NCI-H146 treated with DMSO at 0.1 percent for 48 hours (cell line): ENCODE results near the gene CPSF7.
"Not testable (repeated sequence)": the region's sequence is repeated elsewhere in the genome, so short reads cannot be mapped to it uniquely, and the experiment has no call there.

Experiments used
- DNase-seq: peaks from one replicate; lab custom pipeline; 2025; ENCODE audit not compliant: unreplicated experiment; lab: John Stamatoyannopoulos, UW

CPSF7 gene

GRCh38 chr11:61384271-61385242 lies 45.2 kb downstream of the CPSF7 start:
- DNase-seq: peak; percentile 79

GRCh38 chr11:61383859-61384258 lies 45.9 kb downstream of the CPSF7 start:
- DNase-seq: not testable (repeated sequence)

- DNase-seq: no peak
Measured at GRCh38 chr11:61380884-61381283, 48.9 kb downstream of the CPSF7 start.

- no peak for DNase-seq
Measured at GRCh38 chr11:61378713-61379313, 51.0 kb downstream of the CPSF7 start.

GRCh38 chr11:61377461-61378160 lies 52.2 kb downstream of the CPSF7 start:
- DNase-seq: no peak

GRCh38 chr11:61375761-61376108 lies 54.0 kb downstream of the CPSF7 start:
- no peak for DNase-seq

- no peak for DNase-seq
Measured at GRCh38 chr11:61372659-61373420, 56.9 kb downstream of the CPSF7 start.

GRCh38 chr11:61370349-61371005 lies 59.3 kb downstream of the CPSF7 start:
- no peak for DNase-seq

- no peak for DNase-seq
Measured at GRCh38 chr11:61369372-61370348, 60.1 kb downstream of the CPSF7 start.

GRCh38 chr11:61368646-61369045 lies 61.1 kb downstream of the CPSF7 start:
- no peak for DNase-seq

- DNase-seq: no peak
Measured at GRCh38 chr11:61367406-61367805, 62.4 kb downstream of the CPSF7 start.

GRCh38 chr11:61364012-61364675 lies 65.6 kb downstream of the CPSF7 start:
- no peak for DNase-seq

GRCh38 chr11:61362542-61362875 lies 67.3 kb downstream of the CPSF7 start:
- peak; percentile 52 for DNase-seq

GRCh38 chr11:61361741-61362541 lies 67.8 kb downstream of the CPSF7 start, which contains the start of the genes CYB561A3 and TMEM138:
CYB561A3 (minus strand) TSS chr11:61361882; CDS start chr11:61356713, 5,169 bp downstream.
TMEM138 (plus strand) TSS chr11:61362374; CDS start chr11:61364391, 2,017 bp downstream.
- DNase-seq: peak; percentile 91

GRCh38 chr11:61361237-61361740 lies 68.5 kb downstream of the CPSF7 start:
- no peak for DNase-seq

GRCh38 chr11:61359516-61359915 lies 70.3 kb downstream of the CPSF7 start:
- DNase-seq: no peak

- DNase-seq: no peak
Measured at GRCh38 chr11:61358566-61358965, 71.2 kb downstream of the CPSF7 start.

- no peak for DNase-seq
Measured at GRCh38 chr11:61357894-61358239, 71.9 kb downstream of the CPSF7 start.
